OCI-M1 (cell line): ENCODE measurements around the gene OR52W1.
"Not testable (repeated sequence)": the region's sequence is repeated elsewhere in the genome, so short reads cannot be mapped to it uniquely, and the experiment has no call there.

Experiments used
- DNase-seq: peaks from one replicate; lab custom pipeline; 2025; lab: John Stamatoyannopoulos, UW

OR52W1 gene

DNA sequence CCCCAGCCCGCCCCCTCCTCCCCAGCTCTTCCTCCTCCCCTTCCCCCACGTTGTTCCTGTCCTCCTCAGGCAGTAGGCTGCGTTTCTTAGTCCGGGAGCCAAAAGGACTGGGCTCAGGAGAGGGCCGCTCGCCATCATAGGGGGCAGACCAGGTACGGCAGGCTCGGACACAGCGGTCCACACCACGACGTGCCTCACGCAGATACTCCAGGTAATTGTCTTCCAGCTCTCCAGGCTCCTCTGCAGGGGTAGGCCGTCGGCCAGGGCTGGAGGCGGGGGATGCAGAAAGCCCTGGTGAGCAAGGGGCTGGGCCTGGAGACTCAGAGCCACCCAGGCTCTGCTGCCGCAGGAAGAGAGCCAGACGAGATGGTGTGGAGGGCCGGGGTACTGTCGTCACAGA lies 18.7 kb downstream of the OR52W1 start:
- no peak for DNase-seq

DNA sequence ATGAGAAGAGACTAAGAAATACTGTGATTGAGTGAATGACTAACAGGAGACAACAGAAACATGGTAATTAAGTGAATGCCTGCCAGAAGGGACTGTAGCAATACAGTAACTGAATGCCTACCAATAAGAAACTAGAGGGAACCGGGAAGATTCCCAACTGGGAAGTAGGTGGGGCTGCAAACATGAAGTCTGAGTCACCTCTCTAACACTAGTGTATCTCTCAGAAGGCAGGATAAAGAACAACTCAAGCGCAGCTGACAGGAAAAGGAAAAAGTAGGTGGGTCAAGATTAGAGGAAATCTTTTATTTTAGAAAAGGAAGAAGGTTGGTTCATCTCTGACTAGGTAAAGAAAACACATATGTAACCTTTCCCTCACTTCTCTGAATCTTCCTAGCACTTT lies 20.3 kb downstream of the OR52W1 start:
- no peak for DNase-seq

DNA sequence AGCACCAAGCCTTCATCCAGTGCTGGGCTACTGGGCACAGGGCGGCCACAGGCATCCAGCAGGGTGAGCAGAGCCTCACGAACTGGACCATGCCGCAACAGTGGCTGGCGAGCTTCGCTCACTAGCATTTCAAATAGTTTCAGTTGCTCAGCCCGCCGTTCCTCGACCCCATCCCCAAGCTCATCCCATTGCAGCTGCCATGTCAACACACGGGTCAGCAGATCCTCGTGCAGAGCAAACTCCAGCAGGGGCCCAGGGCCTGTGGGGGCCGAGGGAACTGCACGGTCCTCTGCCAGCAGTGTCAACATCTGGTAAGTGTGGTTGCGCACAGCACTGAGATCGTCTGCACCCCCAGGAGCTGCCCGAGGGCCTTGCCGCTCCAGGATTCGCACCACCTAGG lies 24.8 kb downstream of the OR52W1 start:
- no peak for DNase-seq

DNA sequence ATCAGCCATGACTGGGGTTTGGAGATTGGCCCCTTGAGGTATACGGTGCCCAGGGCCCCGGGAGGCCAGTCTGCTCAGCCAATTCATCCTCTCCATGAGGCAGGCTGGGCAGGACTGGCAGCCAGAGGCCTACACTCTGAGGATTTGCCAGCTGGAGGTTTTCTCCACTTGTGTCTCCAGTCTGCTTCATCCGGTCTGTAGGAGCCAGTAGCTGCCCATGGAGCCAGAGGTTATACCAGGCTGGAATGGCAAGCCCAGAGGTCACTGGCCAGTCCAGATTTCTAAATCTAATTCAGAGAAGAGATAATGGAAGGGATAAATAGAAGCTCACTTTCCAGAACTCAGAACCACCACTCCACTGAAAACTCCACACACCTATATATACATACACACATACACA lies 25.4 kb downstream of the OR52W1 start:
- DNase-seq, result no peak

DNA sequence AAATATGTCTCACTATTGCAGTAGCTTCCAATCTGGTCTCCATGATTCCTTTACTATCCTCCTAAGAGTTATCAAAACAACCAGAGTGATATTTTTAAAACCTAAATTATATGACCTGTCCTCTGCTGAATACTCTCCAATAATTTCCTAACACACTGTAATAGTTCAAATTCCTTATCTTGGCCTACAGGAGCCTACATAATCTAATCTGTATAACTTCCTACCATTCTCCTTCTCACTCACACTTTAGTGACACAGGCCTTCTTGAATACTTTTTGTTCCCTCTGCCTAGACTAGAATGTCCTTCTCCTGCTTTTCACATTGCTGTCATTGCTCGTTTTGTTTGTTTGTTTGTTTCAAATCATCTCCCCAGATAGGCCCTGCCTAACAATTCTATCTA lies 26.0 kb downstream of the OR52W1 start:
- peak; percentile 46 for DNase-seq

DNA sequence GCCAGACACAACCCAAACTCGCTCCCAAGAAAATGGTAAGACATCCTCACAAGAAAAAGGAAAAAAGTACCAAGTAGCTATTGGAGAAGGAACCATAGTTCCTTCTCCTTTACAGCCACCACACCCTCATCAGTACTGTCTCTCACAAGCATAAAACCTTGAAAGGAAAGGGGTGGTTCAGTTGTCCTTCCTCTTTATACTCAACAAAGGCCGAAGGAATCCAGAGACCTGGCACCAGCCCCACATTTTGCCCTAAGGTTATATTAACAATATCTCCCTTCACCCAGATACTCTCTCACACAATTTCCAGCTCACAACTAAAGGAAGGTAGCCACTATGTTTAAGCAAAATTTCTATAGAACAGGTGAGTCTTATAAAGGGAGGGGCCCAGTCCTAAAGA lies 26.9 kb downstream of the OR52W1 start:
- DNase-seq, result peak; percentile 55

DNA sequence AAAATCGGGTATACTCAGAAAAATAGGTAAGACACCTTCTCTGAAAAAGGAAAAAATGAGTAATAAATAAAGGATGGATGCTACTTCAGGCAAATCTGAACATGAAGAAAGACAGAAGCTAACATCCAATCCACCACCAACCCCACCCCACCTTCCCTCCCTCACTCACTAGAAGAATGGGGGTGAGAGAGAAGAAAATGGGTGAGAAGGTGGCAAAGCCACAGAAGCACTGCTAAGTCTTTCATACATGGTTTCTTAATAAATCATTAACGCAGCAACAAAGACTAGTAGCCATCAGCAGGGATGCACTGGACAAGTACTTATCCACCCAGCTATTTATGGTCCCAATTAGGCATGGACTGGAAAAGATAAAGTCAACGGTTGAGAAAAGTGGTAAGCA lies 29.5 kb downstream of the OR52W1 start:
- DNase-seq, result no peak

DNA sequence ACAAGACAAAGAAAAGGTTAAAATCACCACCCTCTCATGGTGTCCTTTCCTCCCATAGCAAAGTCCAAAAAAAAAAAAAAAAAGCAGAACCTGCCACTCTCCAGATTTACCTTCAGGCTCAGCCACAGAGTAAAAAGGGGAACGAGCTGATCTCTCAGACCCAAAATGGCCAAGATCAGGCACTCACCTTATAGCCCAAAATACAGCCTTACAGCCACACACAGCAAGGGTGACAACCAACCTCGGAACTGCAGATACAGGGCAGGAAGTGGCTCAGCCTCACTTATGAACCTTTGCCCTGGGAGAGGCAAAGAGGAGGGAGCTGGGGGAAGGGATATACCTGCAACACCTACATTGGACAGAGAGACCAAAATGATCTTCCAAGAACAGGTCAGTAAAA lies 30.9 kb downstream of the OR52W1 start:
- peak; percentile 27 for DNase-seq

DNA sequence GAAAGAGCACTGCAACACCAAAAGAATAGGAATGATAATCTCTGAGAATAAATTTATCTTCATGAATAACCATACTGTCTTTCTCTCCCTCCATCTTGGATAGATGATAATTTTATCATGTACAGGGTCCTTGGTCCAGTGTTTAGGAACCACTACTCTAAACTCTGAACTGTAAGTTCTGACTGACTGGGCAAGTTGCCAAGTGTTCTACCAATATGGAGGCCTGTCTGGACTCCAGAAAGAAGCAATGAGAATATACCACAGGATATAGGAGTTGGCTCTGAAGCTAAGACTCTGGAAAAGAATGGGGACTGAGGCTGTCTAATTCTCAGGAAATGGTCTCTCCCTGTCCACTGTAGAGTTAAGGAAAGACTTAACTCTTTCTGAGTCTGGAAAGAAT lies 33.9 kb downstream of the OR52W1 start:
- DNase-seq, result peak; percentile 6

DNA sequence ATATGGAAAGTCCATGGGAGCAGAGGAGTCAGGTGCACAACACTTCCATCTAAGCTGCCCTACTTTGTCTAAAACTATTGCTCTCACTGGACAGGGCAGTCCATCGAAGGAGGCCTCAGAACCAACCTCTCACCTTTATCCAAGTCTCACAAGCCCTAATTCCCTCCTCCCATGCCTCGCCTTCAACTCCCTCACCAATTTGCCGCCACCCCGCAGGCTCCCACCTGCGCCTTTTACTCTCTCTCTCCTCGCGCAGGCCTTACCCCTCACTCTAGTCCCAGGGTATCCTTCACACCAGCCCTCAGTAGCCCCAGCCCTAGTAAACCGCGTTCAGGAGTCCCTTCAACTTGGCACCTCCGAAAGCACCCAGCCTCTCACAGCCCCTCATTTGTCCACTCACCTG lies 35.0 kb downstream of the OR52W1 start:
- peak; percentile 55 for DNase-seq

DNA sequence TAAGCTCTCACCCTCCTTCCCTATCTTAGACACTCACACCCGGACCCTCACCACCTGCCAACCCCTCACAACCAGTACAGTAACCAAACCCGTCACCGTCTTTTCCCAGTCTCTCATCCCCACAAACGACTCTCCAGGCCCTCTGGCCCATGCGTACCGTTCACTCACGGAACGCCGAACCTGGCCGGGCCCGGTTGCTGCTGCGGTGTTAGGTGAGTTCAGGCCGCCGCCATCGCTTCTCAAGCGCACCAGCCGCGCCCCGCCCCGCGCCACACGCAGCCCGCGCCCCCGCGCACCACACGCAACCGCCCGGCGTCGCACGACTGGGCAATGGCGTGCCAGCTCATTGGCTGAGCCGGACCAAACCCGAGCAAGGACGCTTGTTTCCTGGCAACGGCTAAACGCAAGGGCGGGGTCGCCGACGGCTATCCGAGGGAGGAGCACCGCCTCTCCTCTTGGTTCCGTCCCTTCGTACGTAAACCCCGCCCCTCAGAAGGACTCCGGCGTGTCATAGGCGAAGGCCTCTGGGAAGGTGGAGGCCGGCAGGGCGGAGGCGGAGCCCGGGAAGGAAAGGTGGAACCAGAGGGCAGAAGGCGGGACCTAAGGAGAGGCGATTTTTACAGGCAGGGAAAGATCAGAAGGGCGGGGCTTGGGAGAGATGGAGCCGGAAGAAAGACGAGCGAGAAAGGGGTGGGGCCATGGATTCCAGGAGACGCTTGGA lies 35.5 kb downstream of the OR52W1 start, which contains the start of gene FHIP1B:
Gene FHIP1B (minus strand): TSS at position 250 of the 721 bp plus-strand sequence. CDS start 10,120 bp downstream, outside the sequence.
- peak; percentile 99 for DNase-seq

DNA sequence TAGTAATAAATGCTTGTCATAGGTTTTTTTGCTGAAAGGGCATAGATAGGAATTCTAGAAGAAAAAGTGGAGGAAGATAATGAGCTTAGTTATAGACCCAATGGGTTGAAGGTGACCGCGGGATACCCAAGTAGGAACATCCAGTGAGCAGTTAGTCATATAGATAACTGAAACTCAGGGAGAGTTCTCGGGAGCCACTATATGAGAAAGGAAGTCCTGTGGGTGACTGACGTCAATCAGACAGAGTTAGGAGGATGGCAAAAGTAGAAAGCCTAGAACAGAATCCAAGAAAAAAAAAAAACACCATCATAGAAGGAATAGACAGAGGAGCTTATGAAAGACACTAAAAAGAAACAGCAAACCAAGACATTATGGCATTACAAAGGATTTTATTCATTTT lies 38.2 kb downstream of the OR52W1 start:
- no peak for DNase-seq

DNA sequence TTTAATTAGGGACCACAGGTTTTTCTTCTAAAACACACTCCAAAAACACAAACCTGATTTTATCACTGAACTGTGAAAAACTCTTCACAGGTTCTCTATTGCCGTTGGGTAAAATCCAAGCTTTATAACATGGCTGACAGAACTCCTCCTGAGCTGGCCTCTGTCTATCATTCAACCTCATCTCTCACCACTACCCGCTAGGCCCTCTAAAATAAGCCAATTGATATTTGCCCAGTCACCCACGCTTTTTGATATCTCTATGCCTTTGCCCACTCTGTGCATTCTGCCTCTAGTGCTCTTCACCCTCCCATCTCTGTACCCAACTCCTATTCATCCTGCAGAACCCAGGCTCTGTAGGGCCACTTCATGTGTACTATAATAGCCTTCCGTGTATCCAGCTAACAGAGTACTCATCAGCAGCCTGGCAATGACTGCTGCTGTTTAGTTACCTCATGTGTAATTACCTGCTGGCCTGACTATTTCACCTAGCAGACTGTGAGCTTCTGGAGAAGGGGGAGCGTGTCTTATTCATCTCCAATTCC lies 38.8 kb downstream of the OR52W1 start:
- peak; percentile 11 for DNase-seq

DNA sequence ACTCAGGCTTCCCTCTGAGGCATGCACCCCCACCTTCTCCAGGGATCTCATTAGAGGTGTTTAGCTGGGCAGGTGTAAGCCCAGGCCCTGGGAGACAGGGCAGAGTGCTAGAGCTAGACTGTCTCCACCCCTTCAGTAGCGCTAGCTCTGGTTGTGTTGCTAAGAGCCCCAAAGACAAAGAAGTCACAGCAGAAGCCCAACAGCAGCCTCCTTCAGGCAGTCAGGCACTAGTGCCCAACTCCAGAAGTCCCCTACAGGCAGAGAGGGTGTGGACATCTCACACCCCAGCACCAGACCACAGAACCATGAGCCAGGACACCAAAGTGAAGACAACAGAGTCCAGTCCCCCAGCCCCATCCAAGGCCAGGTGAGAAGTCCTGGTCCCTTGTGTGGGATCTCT lies 39.9 kb downstream of the OR52W1 start, which contains the start of gene CNGA4:
Gene CNGA4 (plus strand): TSS at position 188 of the 400 bp plus-strand sequence. CDS start 118 bp downstream, at position 306.
- no peak for DNase-seq

DNA sequence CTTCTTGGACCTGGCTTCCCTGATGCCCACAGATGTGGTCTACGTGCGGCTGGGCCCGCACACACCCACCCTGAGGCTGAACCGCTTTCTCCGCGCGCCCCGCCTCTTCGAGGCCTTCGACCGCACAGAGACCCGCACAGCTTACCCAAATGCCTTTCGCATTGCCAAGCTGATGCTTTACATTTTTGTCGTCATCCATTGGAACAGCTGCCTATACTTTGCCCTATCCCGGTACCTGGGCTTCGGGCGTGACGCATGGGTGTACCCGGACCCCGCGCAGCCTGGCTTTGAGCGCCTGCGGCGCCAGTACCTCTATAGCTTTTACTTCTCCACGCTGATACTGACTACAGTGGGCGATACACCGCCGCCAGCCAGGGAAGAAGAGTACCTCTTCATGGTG lies 41.1 kb downstream of the OR52W1 start:
- no peak for DNase-seq

DNA sequence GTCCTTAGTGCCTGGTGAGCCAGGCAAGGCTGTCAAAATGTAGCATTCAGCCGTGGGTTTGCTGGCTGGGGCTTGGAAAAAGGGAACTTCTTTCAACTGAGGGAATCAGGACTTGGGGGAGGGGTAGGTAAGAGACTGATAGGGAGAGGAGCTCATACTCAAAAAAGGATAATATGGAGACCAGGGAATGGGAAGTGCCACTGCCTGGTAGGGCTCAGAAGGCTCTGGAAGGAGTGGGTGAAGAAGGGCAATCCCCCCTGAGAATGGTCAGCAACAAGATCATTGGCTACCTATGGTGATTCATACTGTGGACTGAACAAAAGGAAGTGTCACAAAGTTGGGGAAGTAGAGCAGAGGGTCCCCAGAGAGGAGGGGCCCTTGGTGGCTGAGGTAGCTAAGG lies 41.8 kb downstream of the OR52W1 start:
- DNase-seq, result peak; percentile 63

DNA sequence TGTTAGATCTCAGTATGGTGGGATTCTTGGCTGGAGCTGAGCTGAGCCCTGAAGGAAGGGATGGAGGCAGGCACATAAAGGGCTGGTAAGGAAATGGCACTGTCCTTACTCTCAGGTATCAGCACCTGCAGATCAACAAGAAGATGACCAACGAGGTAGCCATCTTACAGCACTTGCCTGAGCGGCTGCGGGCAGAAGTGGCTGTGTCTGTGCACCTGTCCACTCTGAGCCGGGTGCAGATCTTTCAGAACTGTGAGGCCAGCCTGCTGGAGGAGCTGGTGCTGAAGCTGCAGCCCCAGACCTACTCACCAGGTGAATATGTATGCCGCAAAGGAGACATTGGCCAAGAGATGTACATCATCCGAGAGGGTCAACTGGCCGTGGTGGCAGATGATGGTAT lies 42.3 kb downstream of the OR52W1 start:
- DNase-seq, result no peak

DNA sequence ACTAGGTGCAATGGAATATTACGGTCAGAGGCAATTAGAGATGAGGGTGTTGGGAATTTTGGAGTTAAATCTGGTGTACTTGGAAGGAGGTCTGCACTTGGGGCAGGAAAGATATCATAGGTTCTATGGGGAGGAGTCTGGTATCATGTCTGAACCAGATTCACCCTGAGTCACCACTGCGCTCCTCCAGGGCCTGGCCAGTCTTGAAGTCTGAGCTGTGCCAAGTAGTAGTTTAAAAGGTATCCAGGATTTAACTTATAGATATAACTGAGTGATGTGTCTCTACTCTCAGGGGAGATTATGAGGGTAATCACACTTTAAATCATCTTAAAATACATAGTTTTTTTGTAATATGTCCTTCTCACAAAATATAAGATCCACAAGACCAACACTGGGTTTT lies 46.5 kb downstream of the OR52W1 start:
- DNase-seq, result no peak

DNA sequence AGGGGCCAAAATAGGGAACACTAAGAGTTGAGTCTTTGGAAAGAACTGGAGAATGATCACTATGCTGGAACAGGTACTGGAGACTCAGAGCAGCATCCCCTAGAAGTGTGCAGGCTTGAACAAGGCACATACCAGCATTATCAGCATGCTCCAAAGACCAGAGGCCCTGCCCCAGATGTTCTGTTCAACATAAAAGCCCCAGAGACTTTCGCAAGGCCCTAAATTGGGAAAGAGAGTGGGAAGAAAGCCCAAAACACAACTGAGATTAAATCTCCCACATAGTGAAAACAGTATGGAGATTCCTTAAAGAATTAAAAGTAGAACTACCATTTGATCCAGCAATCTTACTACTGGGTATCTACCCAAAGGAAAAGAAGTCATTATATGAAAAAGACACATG lies 49.2 kb downstream of the OR52W1 start:
- DNase-seq, result peak; percentile 16

DNA sequence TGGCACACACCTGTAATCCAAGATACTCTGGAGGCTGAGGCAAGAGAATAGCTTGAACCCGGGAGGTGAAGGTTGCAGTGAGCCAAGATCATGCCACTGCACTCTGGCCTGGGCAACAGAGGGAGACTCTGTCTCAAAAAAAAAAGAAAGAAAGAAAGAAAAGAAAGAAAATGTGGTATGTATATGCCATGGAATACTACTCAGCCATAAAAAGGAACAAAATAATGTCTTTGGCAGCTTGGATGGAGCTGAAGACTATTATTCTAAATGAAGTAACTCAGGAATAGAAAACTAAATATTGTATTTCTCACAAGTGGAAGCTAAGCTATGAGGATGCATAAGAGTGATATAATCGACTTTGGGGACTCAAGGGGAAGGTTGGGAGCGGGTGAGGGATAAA lies 49.9 kb downstream of the OR52W1 start:
- not testable (repeated sequence) for DNase-seq
